ENCODE data around the gene CFAP61.
"Not testable (repeated sequence)": the region's sequence is repeated elsewhere in the genome, so short reads cannot be mapped to it uniquely, and the experiment has no call there.

Gene CFAP61

DNA sequence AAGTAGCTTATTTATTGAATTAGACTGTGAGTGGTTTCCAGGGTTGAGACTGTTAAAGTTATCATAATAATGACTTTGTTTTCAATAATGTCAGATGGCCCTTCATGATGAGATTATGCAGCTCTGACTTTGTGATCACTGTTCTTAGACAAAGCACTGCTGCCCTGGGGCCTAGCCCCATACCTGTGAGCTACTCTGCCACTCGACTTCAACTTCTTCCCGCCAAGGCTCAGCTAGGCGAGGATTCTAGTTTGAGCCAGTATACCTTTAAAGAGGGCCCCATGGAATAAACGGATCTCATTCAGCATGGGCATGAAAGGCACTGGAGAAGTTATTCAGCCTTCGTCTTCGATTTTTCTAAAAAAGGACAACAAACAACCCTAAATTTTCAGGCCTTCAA lies 270.6 kb downstream of the CFAP61 start:
- DNase-seq (ENCODE audit: low read depth), result no peak

DNA sequence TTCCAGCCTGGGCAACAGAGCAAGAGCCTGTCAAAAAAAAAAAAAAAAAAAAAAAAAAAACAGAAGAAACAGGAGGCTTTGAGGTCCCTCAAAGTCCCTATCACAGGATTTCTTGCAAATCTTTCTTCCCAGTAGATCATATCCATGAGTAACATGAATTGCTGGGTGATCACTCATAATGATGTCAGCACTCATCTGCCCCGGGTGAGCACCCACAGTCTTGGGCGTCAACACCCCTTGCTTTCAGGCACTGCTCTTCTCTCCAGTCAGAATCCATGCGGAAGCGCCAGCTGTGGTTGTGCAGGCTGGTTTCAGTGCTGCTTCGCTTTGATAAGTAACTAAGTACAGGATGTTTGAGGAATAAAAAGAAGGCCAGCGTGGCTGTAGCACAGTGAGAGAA lies 275.4 kb downstream of the CFAP61 start:
- no peak for DNase-seq (ENCODE audit: low read depth)

DNA sequence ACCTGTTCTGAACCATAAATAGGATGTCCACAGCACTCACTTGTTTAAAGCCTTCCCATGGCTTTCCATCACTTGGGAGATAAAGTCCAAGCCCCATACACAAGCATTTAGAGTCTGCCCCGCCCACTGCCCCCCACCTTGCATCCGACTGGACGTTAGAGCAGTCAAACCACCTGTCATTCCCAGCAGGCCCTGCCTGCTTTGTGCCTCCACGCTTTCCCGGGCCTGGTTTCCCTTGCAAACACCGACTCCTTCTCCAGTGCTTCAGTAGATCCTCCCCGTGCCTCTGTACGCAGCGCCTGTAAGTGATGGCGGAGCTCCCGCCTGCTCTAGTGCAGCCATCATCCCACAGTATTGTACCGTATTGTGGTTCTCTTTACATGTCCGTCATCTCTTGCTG lies 277.2 kb downstream of the CFAP61 start:
- no peak for DNase-seq (ENCODE audit: low read depth)

DNA sequence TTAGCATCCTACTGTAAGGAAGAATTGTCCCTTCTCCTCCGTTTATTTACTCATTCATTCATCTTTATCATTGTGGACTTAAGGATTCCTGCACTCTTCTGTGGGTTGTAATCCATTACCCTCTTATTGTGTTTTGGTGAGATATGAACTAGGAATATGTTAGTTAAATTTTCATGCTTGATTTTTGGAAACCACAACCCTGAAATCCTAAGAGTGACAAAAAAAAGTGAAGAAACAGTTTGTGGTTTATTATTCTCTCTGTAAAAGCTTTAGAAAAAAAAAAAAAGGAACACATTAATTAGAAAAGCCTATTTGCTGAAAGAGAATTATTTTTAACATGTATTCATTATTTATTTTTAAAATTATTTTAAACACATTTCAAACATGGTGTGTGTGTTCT lies 278.8 kb downstream of the CFAP61 start:
- no peak for DNase-seq (ENCODE audit: low read depth)

DNA sequence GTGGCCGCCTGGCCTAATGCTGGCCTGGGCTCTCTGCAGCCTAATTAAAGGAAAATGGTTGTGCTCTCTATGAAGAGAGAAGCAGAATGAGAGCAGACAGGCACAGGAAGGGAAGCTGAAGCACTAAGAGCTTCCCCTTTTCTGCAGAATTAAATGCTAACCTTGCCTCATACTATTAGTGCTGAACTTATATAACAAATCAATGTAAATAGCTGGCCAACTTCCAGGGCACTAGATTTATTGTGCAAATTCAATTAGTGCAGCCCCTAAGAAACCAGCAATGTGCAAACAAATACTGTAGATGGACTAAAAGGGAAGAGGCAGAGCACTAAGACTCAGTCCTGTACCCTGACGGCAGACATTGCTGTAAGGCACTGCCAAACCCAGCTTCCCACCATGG lies 279.5 kb downstream of the CFAP61 start:
- DNase-seq (ENCODE audit: low read depth), result no peak

DNA sequence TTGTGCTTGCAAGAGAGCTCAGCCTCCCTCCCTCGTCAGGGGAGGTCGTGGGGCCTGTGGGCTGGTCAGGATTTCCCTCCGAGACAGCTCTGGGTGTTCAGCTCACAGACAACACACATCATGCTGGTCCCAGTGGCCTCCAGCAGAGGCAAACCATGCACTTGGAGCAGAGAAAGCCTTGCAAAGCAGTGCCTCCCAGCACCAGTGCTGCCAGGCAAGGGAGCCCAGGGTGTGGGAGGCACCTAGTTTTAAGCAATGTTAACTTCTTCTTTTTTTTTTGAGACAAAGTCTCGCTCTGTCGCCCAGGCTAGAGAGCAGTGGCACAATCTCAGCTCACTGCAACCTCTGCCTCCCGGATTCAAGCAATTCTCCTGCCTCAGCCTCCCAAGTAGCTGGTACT lies 281.5 kb downstream of the CFAP61 start:
- DNase-seq (ENCODE audit: low read depth), result no peak

DNA sequence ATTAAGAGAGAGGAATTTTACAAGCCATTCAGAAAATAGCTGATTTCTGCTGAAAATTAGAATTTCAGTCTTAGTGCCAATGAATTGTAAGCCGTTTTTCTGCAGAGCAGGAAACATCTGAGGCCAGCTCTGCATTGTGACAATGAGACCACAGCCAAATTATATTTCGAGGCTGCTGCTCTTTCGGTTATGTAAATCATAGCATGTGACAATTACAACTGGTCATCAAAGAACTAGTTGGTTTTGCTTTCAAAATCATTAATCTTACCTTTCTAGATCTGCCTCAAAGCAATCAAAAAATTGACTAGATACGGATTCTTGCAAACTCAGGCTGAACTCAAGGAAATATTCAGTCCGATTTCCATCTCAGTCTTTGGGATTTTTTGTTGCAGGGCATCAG lies 282.2 kb downstream of the CFAP61 start:
- no peak for DNase-seq (ENCODE audit: low read depth)

DNA sequence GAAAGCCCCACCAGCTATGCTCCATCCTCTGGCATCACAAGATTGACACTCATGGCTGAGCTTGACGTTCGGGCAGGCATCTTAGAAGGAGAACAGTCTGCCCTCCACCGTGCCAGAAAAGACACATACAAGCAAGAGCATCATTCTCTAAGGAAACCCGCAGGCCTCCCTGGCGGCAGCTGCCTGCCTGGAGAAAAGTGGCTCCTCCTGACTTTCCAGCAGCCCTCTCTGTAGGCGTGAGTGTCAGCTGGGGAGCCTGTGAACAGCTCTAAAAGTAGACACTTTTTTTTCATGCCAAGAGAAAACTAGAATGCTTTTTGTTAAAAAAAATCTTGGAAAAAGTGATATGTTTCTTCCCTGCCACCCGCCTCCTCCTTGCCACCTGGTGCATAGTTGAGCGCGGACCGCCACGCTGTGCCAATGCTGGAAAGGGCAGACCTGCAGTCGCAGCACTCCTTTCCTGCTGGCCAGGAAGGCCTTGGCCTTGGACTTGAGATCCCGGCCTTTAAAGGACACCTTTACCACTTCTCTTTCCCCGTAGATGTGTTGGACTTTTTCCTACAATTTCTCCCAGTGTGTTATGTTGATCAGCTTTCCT lies 285.9 kb downstream of the CFAP61 start:
- DNase-seq (ENCODE audit: low read depth), result no peak

DNA sequence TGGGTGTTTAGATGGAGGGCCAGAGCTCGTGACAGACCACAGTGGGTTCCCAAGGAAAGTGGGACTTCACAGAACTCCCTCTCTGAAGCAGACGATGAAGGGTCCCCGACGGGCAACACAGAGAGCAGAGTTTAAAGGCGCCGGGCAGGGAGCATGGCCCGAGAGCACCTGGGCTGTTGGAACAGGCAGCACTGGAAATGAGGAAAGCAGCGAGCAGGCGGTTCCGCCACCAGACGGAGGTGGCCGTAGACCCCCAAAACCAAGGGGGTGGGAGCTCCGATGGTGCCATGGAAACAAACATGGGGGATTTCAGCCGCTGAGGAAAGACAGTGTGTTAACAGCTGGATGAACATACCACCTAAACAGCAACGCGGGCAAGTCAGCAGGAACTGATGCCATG lies 288.1 kb downstream of the CFAP61 start:
- no peak for DNase-seq (ENCODE audit: low read depth)

DNA sequence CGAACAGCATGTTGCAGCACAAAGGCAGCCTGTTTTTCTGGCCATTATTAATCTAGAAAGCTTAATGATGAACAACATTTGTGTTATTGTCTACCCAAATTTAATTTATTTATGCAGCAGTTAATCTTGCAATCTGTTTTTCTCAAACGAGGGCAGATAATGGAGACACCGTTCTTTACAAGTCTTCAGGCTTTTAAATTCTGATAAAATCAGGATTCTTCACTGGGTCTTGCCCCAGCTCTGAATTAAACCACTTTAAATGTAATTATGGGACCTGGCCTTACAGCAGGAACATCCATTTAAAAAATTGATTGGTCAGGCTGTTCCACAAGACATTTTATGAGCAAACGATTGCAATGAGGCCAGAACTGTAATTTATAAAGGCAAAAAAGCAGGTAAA lies 289.0 kb downstream of the CFAP61 start:
- DNase-seq (ENCODE audit: low read depth), result no peak

DNA sequence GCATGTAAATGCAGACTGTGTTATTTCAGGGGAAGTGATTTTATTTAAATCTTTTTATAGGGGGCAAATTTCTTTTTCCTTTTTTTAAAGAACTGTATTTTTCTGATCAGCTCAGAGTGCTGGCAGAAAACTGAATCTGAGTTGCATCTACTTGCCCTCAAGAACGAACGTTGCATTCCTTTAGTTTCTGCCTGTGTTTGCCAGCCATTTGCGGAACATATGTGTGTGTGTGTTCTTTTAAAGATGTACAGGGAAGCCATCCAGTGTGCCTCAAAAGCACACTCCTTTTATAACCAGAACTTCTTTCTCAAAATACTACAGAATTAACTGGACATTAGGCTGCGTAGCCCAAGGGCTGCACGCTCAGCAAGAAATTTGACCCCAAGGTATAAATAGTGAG lies 289.7 kb downstream of the CFAP61 start:
- no peak for DNase-seq (ENCODE audit: low read depth)

DNA sequence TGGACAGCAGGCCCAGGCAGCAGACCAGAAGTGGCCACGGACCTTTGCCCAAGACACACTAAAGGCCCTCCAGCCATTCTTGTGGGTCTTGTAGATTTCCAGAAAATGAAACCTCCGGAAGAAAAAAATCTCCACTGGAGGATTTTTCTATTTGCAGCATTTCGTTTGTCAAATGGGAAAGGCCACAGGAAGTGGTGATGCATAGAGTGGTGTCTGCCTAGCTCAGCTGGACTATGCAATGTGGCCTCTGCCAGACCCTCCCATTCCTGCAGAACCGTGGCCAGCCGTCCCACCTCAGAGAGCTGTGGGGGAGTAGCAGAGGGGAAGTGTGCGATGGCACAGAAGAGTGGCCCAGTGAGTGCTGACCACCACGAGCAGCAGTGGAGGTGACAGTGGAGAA lies 291.6 kb downstream of the CFAP61 start:
- DNase-seq (ENCODE audit: low read depth), result no peak

DNA sequence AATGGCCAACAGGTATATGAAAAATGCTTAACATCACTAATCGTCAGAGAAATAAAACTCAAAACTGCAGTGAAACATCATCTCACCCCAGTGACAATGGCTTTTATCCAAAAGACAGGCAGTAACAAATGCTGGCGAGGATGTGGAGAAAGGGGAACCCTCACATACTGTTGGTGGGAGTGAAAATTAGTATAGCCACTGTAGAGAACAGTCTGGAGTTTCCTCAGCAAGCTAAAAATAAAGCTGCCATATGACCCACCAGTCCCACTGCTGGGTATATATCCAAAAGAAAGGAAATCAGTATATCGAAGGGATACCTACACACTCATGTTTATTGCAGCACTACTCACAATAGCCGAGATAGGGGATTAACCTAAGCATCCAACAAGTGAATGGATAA lies 292.1 kb downstream of the CFAP61 start:
- no peak for DNase-seq (ENCODE audit: low read depth)

DNA sequence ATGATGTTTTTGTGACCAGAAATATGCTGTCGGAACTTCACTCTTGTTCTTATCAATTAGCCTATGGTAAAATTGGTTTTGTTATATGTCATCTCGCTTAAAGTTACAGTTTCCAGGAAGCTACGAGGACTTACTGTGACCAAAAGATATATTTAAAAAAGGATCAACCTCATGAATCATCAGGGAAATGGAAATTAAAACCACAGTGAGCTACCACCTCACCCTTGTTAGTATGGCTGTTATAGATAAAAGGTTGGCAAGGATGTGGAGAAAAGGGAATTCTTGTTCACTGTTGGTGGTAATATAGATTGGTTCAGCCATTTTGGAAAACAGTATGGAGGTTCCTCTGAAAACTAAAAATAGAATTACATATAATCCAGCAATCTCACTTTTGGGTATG lies 301.2 kb downstream of the CFAP61 start:
- no peak for DNase-seq (ENCODE audit: low read depth)

DNA sequence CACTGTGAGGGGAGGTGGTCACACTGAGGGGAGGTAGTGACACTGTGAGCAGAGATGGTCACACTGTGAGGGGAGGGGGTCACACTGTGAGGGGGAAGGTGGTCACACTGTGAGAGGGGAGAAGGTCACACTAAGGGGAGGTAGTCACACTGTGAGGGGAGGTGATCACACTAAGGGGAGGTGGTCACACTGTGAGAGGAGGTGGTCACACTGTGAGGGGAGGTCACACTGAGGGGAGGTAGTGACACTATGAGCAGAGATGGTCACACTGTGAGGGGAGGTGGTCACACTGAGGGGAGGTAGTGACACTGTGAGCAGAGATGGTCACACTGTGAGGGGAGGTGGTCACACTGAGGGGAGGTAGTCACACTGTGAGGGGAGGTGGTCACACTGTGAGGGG lies 303.2 kb downstream of the CFAP61 start:
- DNase-seq (ENCODE audit: low read depth), result not testable (repeated sequence)

DNA sequence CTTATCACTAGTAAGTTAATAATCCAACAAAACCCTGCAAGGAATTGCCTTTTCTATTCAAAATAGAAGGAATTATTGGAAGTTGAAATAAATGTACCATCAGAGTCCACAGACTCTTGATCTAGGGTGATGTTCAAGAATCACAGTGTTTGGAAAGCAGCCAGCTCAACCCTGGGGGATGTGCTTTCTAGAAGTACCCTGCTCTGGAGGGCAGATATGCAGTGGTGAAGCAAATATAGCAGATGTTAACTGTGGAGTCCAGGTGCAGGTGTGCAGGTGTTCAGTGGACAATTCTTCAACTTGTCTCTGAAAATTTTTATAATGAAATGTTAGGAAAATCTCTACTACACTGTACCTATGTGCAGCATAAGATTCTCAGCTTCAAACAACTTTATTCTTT lies 306.5 kb downstream of the CFAP61 start:
- DNase-seq (ENCODE audit: low read depth), result no peak

DNA sequence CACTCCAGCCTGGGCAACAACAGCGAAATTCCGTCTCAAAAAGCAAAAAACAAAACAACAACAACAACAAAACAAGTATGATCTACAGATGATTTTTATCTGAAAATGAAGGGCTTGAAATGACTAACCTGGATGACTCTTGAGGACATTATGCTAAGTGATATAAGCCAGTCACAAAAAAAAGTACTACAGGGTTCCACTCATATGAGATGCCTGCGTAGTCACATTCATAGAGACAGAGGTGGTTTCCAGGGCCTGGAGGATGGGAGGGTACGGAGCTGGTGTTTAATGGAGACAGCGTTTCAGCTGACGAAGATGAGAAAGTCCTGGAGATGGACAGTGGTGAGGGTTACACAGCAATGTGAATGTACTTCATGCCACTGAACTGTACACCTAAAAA lies 307.3 kb downstream of the CFAP61 start:
- no peak for DNase-seq (ENCODE audit: low read depth)

DNA sequence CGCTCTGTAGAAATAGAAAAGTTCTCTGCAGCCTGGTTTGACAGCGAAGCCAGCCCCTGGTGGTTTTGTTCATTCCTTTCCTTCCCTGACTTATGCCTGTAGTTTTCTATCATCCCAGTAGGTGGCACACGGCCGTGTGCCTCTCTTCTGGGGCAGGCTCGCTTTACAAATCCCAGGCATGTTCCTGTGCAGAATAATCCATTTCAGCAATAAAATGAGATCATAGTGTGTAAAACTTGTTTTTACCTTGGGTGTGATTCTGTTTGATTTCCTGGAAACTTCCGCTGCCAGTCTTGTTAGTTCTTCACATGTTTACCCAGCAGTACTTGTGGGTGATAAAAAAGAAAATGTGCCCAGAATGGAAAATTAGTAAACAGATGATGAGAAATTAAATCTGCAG lies 308.1 kb downstream of the CFAP61 start:
- peak; percentile 12 for DNase-seq (ENCODE audit: low read depth)

DNA sequence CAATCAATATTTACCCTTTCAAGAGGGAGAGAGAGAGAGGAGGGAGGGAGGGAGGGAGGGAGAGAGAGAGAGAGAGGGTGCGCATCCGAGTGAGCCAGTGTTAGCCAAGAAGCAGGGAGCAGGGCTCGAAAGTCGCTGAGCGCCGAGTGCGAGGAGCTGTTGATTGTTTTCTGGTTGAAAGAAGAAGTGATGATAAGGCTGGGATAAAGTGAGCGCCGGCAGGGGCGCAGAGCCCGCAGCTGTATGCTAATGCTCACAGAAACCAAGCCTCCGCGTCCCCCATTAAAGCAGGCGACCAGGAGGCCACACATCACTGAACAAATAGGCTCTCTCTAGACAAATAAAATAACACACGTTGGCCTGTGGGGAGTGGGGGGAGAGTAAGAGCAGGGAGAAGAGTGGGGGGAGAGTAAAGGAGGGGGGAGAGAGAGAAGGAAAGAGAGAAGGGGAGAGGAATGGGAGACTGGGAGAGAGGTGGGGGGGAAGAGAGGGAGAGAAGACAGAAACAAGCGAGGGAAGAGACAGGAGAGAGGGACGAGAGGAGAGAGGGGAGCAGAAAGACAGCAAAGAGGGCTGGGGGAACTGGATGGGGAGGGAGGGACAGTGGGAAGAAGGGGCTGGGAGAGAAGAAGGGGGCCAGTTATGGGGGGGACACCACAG lies 310.6 kb downstream of the CFAP61 start:
- no peak for DNase-seq (ENCODE audit: low read depth)

DNA sequence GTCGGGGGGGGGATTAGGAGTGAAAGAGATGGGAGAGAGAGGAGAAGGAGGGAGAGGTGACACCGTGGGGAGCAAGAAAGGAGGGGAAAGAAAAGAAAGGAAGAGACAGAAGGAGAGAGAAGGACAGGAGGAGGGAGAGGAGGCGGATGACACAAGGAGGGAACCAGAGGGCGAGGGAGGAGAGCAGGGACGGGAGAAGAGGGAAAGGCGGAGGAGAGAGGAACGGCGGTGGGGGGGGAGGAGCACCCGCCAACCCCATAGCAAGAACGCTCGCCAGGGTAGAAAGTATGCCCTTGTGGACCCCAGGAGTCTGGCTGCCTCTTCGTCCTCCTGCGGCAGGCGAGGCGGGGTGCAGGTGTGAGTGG lies 311.1 kb downstream of the CFAP61 start:
- no peak for DNase-seq (ENCODE audit: low read depth)

DNA sequence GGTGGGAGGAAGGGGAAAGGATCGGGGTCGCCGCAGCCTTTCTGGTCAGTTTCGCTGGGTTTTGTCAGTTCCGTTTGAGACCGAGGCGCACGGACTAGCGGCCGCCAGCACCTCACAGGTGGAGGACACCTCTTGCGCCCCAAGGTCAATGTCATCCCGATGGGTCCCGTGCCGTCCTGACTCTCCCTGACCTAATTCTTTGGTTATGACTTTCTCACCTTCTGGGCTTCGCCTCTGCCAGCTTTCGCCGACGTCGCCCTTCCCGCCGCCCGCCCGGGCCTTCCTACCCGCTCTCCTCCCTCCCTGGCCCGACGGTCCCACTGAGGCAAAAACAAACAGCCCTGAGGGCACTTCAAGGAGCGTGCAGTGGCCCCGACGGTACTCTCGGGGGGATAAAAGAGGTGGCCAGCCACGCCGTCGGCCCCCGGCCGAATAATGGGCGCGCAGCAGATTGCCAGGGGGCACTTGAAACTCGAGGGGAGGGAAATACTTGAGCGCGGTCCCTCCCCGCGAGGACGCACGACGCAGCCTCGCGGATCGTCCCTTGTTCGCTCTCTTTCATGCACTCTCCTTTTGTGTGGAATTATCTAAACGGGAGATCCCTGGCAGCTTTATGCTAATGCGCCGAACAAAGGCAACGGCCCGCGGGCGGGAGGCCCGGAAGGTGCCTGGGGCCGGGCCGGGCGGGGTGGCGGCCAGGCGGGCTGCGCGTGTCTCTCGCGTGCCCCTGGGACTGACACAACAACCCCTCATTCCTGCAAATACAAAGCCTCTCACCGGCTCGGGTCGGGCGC lies 311.7 kb downstream of the CFAP61 start:
- no peak for DNase-seq (ENCODE audit: low read depth)

DNA sequence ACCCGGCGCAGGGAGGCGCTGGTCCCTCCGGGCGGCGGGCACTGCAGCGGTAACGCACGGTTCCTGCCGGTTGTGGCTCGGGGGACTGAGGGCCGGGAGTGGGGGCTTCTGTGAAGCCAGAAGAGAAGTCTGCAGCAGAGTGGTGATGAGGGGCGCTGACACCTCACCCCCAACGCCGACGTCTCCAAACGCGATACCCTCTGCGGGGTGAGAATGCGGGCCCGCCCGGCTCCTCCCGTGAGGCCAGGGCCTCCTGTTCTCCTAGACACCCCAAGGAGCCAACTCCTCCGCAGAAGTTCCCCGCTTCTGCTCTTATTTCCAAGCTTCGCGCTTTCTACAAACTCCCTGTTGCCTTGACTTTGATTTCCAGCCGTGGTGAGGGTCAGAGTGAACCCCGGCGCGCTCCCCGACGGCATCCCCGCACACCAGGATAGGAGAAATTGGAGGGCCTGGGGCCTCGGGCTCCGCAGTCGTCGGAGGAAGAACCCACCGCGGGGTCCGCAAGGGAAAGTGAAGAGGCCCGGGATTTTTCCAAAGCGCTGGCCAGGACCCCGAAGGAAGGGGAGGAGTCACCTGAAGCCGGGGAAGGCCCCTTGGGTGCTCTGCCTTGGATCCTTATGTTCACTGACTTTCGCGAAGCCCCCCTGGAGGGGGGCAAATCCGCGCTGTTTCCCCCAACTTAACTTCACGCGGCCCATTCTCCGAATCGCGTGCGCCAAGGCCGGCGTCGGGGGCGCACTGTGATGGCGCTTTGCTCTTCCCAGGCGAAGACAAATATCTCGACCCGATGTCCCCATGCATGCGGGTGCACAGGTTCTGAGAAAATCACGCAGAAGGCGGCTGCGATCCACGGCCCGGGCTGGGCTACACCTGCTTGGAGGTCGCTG lies 312.5 kb downstream of the CFAP61 start:
- no peak for DNase-seq (ENCODE audit: low read depth)

Measured in CMK (cell line).